ENCODE measurements around the gene ZNF776.
"Not testable (repeated sequence)": the region's sequence is repeated elsewhere in the genome, so short reads cannot be mapped to it uniquely, and the experiment has no call there.

ZNF776 gene

DNA sequence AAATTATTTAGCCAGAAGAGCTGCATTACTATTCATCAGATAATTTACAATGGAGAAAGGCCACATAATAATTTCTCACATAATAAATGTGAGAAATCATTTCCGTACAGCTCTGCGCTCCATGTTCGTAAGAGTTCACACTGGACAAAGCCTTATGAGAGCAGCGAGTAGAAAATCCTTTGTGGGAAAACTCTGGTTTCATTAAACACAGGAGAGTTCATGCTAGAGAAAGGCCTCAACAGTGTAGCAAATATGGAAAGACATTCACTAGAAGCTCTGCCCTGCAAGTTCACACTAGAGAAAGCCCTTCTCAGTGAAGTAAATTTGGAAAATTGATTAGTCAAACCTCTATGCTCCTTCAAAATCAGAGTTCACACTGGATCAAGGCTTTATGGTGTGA is 8.4 kb downstream of the ZNF776 start:
- H3K9ac ChIP-seq (ENCODE audit: low read depth, low read length) = no peak overlapping the region
- H3K9me3 ChIP-seq (ENCODE audit: control insufficient read depth, insufficient read depth, low read length) = no peaks in the 10 kb centered on the region
- peaks cover 60% of the 10 kb centered on the region for H3K36me3 ChIP-seq (ENCODE audit: insufficient read depth, low read length)
- H3K4me1 ChIP-seq (ENCODE audit: insufficient read depth, low read length) = no peaks in the 10 kb centered on the region

DNA sequence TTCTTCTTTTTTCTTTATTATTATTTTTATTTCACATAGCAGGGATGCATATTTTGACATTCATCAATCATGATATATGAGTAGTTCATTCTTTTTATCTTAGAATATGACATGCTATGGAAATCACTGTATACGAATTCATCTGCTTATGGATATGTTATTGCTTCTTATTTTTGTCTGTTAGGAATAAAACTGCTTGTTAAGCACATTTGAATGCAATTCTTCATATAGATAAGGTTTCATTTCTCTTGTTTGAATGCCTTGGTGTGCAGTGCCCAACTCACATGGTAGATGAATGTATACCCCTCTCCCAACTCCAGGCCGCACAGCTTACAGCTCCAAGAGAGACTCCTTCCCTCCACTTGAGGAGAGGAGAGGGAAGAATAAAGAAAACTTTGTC is 11.3 kb downstream of the ZNF776 start:
- H3K9ac ChIP-seq (ENCODE audit: low read depth, low read length) = no peak overlapping the region

DNA sequence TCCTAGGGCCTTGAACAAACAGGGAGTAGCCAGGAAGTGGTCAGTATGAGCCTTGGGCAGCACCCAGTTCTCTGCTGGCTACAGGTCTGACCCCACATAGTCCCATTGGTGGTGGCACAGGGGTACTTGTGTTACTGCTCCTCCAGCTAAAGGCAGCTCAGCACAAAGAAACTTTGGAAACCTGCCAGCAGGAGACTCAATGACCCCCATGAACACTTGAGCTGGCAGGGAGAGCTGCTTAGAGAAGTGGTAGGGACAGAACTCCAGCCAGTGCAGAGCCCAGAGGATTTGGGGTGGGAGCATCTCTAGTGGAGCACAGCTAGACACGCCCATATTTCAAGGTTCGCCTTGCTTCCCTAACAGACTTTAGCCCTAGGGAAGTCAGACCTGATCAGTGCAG is 12.5 kb downstream of the ZNF776 start:
- no peaks in the 10 kb centered on the region for H3K9me3 ChIP-seq (ENCODE audit: control insufficient read depth, insufficient read depth, low read length)
- no peaks in the 10 kb centered on the region for H3K4me1 ChIP-seq (ENCODE audit: insufficient read depth, low read length)
- H3K9ac ChIP-seq (ENCODE audit: low read depth, low read length) = no peak overlapping the region
- peaks cover 35% of the 10 kb centered on the region for H3K36me3 ChIP-seq (ENCODE audit: insufficient read depth, low read length)

More for the DNA sequence above, 11.3 kb downstream of the ZNF776 start:
- Histone ChIP-seq H3K4me1 (ENCODE audit: insufficient read depth, low read length) (no peaks in the 10 kb centered on the region), H3K36me3 (ENCODE audit: insufficient read depth, low read length) (peaks cover 46% of the 10 kb centered on the region), H3K9me3 (ENCODE audit: control insufficient read depth, insufficient read depth, low read length) (no peaks in the 10 kb centered on the region)

DNA sequence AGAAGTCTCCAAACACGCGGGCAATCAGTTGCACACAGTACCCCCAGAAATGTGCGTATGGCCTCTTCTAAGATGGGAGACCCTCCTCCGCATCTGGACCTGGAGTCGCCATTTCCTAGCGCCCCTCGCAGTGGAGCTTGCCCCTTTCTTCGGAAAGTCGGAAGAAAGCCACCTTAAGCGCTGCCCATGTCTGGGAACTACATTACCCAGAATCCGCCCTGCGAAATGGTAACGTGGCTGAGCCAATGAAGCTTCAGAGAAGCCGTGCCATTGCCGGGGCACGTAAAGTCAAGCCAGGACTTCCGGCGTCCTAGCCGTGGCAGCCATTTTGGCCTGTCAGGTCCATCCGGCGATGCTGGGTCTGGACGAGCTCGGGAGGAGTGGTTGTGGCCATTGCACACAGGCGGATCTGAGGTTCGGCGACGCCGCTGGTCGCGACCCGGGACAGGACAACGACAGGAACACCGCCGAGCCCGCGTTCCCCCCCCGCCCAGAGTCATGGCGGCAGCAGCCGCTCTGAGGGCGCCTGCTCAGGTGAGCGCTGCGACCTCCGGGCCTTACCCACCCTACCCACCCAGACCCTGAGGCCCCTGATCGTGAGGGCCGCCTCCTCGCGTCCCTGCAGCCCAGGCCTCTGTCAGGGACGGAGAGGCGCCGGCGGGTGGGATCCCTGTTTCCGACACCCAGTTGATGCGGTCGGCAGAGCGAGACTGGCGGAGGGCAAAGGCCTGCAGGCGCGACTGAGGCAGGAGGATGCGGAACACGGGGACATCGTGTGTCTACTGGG is 22.9 kb downstream of the ZNF776 start, which contains the start of gene ZNF586:
ZNF586 (plus strand) TSS at position 332 of the 787 bp plus-strand sequence; CDS start at position 499, 167 bp downstream.
- no peaks in the 10 kb centered on the region for H3K9me3 ChIP-seq (ENCODE audit: control insufficient read depth, insufficient read depth, low read length)
- H3K9ac ChIP-seq (ENCODE audit: low read depth, low read length) = peak within 1 kb of the TSS; percentile 89
- no peaks in the 10 kb centered on the region for H3K36me3 ChIP-seq (ENCODE audit: insufficient read depth, low read length)
- H3K4me1 ChIP-seq (ENCODE audit: insufficient read depth, low read length) = no peaks in the 10 kb centered on the region

DNA sequence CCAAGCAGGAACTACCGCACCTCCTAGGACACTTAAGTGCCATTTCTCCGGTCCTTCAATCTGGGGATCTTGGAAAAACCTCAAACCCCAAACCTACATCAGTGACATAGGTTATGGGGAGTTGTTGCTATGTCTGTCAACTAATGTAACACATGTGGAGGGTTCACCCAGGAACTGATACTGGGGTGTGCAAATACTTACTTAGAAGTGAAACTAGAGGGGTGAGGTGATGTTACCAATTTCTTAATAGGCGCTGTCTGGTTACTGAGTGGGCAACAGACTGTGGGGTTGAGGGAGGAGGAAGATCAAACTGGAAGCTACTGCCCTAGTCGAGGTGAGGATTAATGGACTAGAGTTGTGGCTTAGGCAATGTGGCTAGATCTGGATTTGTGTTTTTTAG is 24.8 kb downstream of the ZNF776 start:
- H3K36me3 ChIP-seq (ENCODE audit: insufficient read depth, low read length) = no peaks in the 10 kb centered on the region
- no peak overlapping the region for H3K9ac ChIP-seq (ENCODE audit: low read depth, low read length)
- H3K9me3 ChIP-seq (ENCODE audit: control insufficient read depth, insufficient read depth, low read length) = no peaks in the 10 kb centered on the region
- no peaks in the 10 kb centered on the region for H3K4me1 ChIP-seq (ENCODE audit: insufficient read depth, low read length)

DNA sequence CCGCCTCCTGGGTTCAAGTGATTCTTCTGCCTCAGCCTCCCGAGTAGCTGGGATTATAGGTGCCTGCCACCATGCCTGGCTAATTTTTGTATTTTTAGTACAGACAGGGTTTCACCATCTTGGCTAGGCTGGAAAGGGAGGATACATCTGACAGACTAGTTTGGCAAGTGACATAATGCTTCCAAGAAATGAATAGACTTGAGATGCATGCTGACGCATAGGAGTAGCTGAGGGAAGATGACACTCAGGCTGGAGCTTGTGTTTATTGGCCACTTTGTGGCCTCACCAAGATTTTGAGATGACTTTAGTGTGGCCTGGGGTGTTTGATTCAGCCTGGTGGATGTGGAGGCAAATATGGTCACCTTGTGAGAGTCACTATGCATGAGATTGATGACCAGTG is 26.9 kb downstream of the ZNF776 start:
- Histone ChIP-seq H3K36me3 (ENCODE audit: insufficient read depth, low read length) (peaks cover 9% of the 10 kb centered on the region), H3K4me1 (ENCODE audit: insufficient read depth, low read length) (no peaks in the 10 kb centered on the region), H3K9me3 (ENCODE audit: control insufficient read depth, insufficient read depth, low read length) (peaks cover 5% of the 10 kb centered on the region; the same call in 1 of the 2 replicates), H3K9ac (ENCODE audit: low read depth, low read length) (no peak overlapping the region)

DNA sequence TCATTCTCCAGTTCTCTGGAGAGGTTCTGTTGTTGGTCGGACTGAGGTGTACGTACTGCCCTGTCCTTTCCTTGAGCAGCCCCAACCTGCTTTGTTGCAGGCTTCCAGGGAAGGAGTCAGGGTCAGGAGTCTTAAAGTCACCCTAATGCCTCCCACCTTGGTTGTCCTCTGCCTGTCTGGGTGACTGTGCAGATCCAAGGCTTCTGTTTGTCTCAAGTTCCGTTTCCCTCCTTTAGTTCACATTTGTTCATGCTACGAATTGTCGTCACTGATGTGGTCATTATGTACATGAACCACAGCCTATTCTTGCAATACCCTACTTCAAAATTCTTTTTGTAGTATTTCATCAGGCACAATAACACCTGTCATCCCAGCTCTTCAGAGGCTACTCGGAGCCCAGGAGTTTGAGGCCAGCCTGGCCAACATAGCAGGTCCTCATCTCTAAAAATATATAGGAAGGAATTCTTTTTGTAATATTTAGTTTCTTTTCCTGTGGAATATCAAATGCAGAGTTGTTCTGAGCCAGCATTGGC is 30.2 kb downstream of the ZNF776 start:
- H3K9me3 ChIP-seq (ENCODE audit: control insufficient read depth, insufficient read depth, low read length) = peaks cover 32% of the 10 kb centered on the region
- no peak overlapping the region for H3K9ac ChIP-seq (ENCODE audit: low read depth, low read length)
- H3K36me3 ChIP-seq (ENCODE audit: insufficient read depth, low read length) = peaks cover 25% of the 10 kb centered on the region
- no peaks in the 10 kb centered on the region for H3K4me1 ChIP-seq (ENCODE audit: insufficient read depth, low read length)

DNA sequence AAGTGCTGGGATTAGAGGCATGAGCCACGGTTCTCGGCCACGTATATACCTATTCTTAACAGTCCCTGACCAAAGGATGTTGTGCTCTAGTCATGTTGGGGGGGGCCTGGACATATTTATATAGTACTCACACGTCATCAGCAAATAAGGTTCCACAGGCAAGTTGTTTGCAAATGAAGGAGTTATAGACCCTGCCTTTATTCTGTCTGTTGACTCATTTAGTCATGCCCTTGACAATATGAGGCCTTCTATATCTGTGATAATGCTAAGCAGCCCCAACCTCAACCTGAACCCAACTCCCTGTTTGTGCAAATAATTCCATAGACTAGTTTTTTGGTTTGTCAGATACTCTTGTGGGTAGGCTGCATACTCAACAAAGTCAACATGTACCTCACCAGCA is 31.7 kb downstream of the ZNF776 start:
- Histone ChIP-seq H3K9ac (ENCODE audit: low read depth, low read length) (no peak overlapping the region), H3K36me3 (ENCODE audit: insufficient read depth, low read length) (peaks cover 25% of the 10 kb centered on the region), H3K4me1 (ENCODE audit: insufficient read depth, low read length) (no peaks in the 10 kb centered on the region), H3K9me3 (ENCODE audit: control insufficient read depth, insufficient read depth, low read length) (peaks cover 32% of the 10 kb centered on the region)

DNA sequence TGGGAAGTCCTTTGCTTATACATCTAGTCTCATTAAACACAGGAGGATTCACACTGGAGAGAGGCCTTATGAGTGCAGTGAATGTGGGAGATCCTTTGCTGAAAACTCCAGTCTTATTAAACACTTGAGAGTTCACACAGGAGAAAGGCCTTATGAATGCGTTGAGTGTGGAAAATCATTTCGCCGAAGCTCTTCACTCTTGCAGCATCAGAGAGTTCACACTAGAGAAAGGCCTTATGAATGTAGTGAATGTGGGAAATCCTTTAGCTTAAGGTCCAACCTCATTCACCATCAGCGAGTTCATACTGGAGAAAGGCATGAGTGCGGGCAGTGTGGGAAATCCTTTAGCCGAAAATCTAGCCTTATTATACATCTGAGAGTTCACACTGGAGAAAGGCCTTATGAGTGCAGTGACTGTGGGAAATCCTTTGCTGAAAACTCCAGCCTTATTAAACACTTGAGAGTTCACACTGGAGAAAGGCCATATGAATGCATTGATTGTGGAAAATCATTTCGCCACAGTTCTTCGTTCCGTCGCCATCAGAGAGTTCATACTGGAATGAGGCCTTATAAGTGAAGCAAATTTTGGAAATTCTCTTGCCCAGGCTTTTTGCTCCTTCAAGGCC is 32.7 kb downstream of the ZNF776 start:
- H3K9ac ChIP-seq (ENCODE audit: low read depth, low read length) = no peak overlapping the region
- peaks cover 32% of the 10 kb centered on the region for H3K9me3 ChIP-seq (ENCODE audit: control insufficient read depth, insufficient read depth, low read length)
- H3K4me1 ChIP-seq (ENCODE audit: insufficient read depth, low read length) = no peaks in the 10 kb centered on the region
- H3K36me3 ChIP-seq (ENCODE audit: insufficient read depth, low read length) = peaks cover 25% of the 10 kb centered on the region

DNA sequence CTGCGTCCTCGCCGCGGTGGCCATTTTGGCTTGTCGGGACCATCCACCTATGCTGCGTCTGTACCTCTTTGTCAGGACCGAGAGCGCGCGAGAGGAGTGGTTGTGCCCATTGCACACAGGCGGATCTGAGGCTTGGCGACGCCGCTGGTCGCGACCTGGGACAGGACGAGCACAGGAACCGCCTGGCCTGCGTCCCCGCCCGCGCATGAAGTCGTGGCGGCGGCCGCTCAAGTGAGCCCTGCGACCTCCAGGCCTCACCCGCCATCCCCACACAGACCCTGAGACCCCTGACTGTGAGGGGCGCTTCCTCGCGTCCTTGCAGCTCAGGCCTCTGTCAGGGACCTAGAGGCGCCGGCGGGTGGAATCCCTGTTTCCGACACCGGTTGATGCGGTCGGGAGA is 39.7 kb downstream of the ZNF776 start:
- no peaks in the 10 kb centered on the region for H3K4me1 ChIP-seq (ENCODE audit: insufficient read depth, low read length)
- H3K9me3 ChIP-seq (ENCODE audit: control insufficient read depth, insufficient read depth, low read length) = peaks cover under 1% of the 10 kb centered on the region; the same call in 1 of the 2 replicates
- no peaks in the 10 kb centered on the region; the same call in 1 of the 2 replicates for H3K36me3 ChIP-seq (ENCODE audit: insufficient read depth, low read length)
- H3K9ac ChIP-seq (ENCODE audit: low read depth, low read length) = no peak overlapping the region

DNA sequence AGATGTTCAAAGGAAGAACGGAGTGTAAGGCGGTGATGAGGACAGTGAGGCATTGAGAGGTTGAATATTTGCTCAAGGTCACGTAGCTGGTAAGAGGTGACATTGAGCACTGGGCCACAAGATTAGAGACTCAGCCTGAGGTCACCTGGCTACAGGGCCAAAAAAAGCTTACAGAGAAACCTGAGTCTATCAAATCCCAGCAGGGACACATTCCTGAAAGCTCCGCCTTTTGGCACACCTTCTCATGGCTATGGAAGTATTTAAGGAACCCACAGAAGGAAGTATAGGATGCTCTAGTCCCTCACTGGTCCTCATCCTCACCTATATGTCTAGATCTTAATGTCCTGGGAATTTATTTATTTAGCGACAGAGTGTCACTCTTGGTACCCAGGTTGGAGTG is 40.3 kb downstream of the ZNF776 start:
- Histone ChIP-seq H3K9me3 (ENCODE audit: control insufficient read depth, insufficient read depth, low read length) (no peaks in the 10 kb centered on the region), H3K36me3 (ENCODE audit: insufficient read depth, low read length) (peaks cover under 1% of the 10 kb centered on the region; the same call in 1 of the 2 replicates), H3K4me1 (ENCODE audit: insufficient read depth, low read length) (no peaks in the 10 kb centered on the region), H3K9ac (ENCODE audit: low read depth, low read length) (no peak overlapping the region)

DNA sequence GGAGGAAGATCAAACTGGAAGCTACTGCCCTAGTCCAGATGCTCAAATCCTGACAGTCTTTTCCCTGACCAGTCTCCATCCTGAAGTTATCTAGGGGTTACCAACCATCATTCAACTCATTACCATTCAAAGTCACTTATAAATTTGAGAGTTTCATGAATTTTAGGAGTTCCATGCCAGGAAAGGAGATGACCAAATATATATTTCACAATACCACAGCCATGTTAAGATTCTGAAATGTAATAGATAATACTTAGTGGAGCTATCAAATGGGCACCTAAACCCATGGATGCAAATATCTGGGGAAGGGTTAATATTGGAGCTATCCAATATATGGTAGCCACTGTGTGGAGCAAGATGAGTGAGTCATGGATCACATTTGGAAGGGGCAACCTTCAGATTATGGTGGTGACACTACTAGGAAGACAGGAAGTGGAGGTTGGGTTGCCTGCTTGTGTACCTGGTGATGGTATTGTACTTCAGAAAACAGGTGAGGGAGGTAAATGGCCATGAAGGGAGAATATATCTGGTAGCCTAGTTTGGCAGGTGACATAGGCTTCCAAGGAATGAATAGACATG is 41.6 kb downstream of the ZNF776 start:
- Histone ChIP-seq H3K4me1 (ENCODE audit: insufficient read depth, low read length) (no peaks in the 10 kb centered on the region), H3K9ac (ENCODE audit: low read depth, low read length) (no peak overlapping the region), H3K9me3 (ENCODE audit: control insufficient read depth, insufficient read depth, low read length) (no peaks in the 10 kb centered on the region), H3K36me3 (ENCODE audit: insufficient read depth, low read length) (peaks cover 4% of the 10 kb centered on the region; the same call in 1 of the 2 replicates)

DNA sequence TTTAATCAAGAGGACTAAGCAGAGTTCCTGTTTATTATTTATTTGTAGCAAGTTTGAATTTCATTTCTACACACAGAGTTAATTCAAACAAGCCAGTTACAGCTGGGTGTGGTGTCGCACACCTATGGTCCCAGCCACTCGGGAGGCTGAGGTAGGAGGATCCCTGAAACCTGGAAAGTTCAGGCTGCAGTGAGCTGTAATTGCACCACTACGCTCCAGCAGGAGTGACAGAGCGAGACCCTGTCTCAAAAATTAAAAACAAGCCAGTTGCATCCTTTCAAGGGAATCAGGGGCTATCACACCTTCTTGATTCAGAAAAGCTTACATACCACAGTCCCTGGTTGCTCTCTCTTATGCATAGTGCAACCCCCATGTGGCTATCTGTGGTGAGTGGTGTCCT is 42.7 kb downstream of the ZNF776 start:
- H3K36me3 ChIP-seq (ENCODE audit: insufficient read depth, low read length) = peaks cover 4% of the 10 kb centered on the region; the same call in 1 of the 2 replicates

DNA sequence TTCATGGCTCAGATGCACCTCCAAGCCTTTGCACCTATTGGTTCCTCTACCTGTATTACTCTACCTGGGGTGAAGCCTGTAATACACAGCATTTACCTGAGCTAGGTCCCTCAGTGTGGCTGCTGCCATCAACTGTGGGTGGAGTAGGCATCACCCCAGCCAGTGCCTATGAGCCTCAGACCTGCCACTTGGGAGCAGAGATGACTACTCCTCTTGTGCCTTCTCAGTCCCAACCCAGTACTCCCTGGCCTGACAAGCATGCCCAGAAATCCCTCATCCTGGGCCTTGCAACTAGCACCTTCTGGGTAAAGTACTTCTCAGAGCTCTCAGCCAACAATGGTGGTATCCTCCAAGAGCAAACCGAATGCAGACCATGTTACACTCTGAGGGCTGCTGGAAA is 50.0 kb downstream of the ZNF776 start:
- H3K9ac ChIP-seq (ENCODE audit: low read depth, low read length); H3K36me3 ChIP-seq (ENCODE audit: insufficient read depth, low read length); H3K9me3 ChIP-seq (ENCODE audit: control insufficient read depth, insufficient read depth, low read length): not testable (repeated sequence)
- H3K4me1 ChIP-seq (ENCODE audit: insufficient read depth, low read length) = peaks cover 23% of the 10 kb centered on the region

More for the DNA sequence above, 42.7 kb downstream of the ZNF776 start:
- H3K9ac ChIP-seq (ENCODE audit: low read depth, low read length) = no peak overlapping the region
- no peaks in the 10 kb centered on the region for H3K4me1 ChIP-seq (ENCODE audit: insufficient read depth, low read length)
- no peaks in the 10 kb centered on the region for H3K9me3 ChIP-seq (ENCODE audit: control insufficient read depth, insufficient read depth, low read length)
